Gastrocnemius medialis (tissue), 4 donors: ENCODE results near the gene RBM7. TPM values are rescaled to one million over a fixed set of nuclear protein-coding genes. Genes with fewer than 3 reads are reported as not detected.

ENCODE experiments used
- ATAC-seq, 2 donors: fragments of 150-250 bp; one replicate each; pipeline ENCODE4 v1.9.1; 2016
- DNase-seq, 2 donors: peaks; one replicate each; pipeline ENCODE4 v3.0.0-alpha.2; 2019
- H3K27ac ChIP-seq, 4 donors: fragments of 200-600 bp; sonication (generic); 1 replicate in 1 of 4; 2 replicates in 3 of 4; pipeline ENCODE4 v1.5.1; 2016 to 2018; ENCODE audit warnings: mild to moderate bottlenecking in 2 of 4, moderate library complexity in 1 of 4
- H3K27me3 ChIP-seq, 3 donors: fragments of 200-600 bp; sonication (generic) in 2 of 3; 1 replicate in 1 of 3; 2 replicates in 2 of 3; pipeline versions ENCODE4 v1.5.1 to v1.6.0; 2016 to 2019; ENCODE audit warnings: mild to moderate bottlenecking in 1 of 3, moderate library complexity in 1 of 3
- H3K36me3 ChIP-seq, 2 donors: fragments of 200-600 bp; sonication (generic) in 1 of 2; one replicate each; pipeline ENCODE4 v1.5.1; 2017 to 2018
- H3K4me1 ChIP-seq, 2 donors: fragments of 200-600 bp; sonication (generic) in 1 of 2; one replicate each; pipeline ENCODE4 v1.5.1; 2016 to 2017; ENCODE audit warnings: mild to moderate bottlenecking in 2 of 2
- H3K4me3 ChIP-seq, 4 donors: fragments of 200-600 bp; sonication (generic) in 3 of 4; 1 replicate in 1 of 4; 2 replicates in 3 of 4; pipeline ENCODE4 v1.5.1; 2016 to 2019; ENCODE audit warnings: mild to moderate bottlenecking in 2 of 4
- H3K9me3 ChIP-seq, 3 donors: fragments of 200-600 bp; sonication (generic) in 2 of 3; 1 replicate in 1 of 3; 2 replicates in 2 of 3; pipeline ENCODE4 v1.5.1; 2016 to 2019
- POLR2A ChIP-seq, 2 donors: fragments of 450-650 bp; IDR thresholded peaks; one replicate each; pipeline ENCODE4 v1.6.1; 2017; ENCODE audit warnings: antibody characterized with exemption in 2 of 2, mild to moderate bottlenecking in 2 of 2, moderate library complexity in 2 of 2
- in situ Hi-C, 4 donors: fragments of 200-750 bp; cut with MboI; loops; one replicate each; pipeline versions ENCODE4 v1.15.0 to v1.8.0; 2017; ENCODE audit warnings: low sequenced_read_pairs in 4 of 4
- intact Hi-C: fragments of 100-400 bp; cut with DNase I; formaldehyde crosslinking; loops from one replicate; pipeline ENCODE4 v1.15.1; 2023; ENCODE audit warnings: low total_unique reads
- total RNA-seq, 4 donors: library from RNA; depleted of rRNA; stranded (reverse); fragments of >200 nt; gene quantifications; one replicate each; pipeline versions ENCODE4 v1.1.0 to v1.2.3, GENCODE V29; 2016
- TF ChIP-seq, protein P1 (sequence below), 5 experiments: fragments of 450-650 bp in 3 of 5; fragments of 200-600 bp in 2 of 5; sonication (generic) in 2 of 5; IDR thresholded peaks in 4 of 5; conservative IDR thresholded peaks in 1 of 5; 1 replicate in 4 of 5; 2 replicates in 1 of 5; pipeline ENCODE4 v1.5.1; 2016 to 2019; ENCODE audit warnings: antibody characterized with exemption in 5 of 5, mild to moderate bottlenecking in 3 of 5, moderate library complexity in 3 of 5

The RBM7 gene
- total RNA-seq, 4 donors from 2014 or later, result 6.2 to 14.9 (median 11.6) TPM

DNA sequence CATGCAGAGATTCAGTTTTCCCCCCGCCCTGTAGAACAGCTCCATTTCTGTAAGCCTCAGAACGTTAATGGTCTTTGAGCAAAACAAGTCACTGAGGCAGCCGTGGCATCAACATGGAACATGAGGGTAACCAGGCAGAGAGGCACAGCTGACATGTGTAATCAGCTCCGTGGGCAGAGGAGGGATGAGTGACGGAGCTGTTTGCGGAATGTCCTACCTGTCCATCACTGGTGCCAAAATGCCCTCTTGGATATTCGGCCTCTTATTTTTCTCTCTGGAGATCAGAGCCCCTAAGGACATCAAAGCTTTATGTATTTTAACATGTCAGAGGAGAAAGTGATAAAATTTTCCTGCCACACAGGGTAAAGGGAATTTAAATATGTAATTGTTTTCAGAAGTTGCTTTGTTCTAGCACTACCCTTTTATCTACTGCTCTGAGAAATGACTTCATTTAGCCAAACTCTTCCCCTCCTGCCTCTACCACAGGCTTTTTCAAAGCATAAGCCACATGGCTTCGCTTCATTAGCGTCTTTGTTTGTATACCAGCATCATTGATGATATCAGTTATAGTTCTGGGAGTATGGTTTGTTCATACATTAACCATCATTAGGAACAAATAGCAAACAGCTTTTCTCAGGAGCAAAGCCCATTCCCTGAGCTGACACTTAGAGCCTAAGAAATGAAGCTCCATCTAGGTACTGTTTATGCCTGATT is 33.1 kb upstream of the RBM7 start:
- Histone ChIP-seq H3K27ac (no peak overlapping the region), H3K4me1 (no peaks in the 10 kb centered on the region), H3K36me3 (no peaks in the 10 kb centered on the region), H3K27me3 (peaks cover 0 to 7% (median 0%) of the 10 kb centered on the region in 3 donors), H3K9me3 (no peaks in the 10 kb centered on the region), H3K4me3 (no peak overlapping the region)
- DNase-seq (no peak), ATAC-seq (no peak)
- in situ Hi-C loops, result no loop called here
- intact Hi-C loops, result no loop called here
- TF ChIP-seq, protein P1, sequence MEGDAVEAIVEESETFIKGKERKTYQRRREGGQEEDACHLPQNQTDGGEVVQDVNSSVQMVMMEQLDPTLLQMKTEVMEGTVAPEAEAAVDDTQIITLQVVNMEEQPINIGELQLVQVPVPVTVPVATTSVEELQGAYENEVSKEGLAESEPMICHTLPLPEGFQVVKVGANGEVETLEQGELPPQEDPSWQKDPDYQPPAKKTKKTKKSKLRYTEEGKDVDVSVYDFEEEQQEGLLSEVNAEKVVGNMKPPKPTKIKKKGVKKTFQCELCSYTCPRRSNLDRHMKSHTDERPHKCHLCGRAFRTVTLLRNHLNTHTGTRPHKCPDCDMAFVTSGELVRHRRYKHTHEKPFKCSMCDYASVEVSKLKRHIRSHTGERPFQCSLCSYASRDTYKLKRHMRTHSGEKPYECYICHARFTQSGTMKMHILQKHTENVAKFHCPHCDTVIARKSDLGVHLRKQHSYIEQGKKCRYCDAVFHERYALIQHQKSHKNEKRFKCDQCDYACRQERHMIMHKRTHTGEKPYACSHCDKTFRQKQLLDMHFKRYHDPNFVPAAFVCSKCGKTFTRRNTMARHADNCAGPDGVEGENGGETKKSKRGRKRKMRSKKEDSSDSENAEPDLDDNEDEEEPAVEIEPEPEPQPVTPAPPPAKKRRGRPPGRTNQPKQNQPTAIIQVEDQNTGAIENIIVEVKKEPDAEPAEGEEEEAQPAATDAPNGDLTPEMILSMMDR (IDR thresholded peaks at IDR 0.05 in 4 of 5, conservative IDR thresholded peaks at IDR 0.05 in 1 of 5), result no peak
- TF ChIP-seq POLR2A (IDR thresholded peaks at IDR 0.05), result no peak

DNA sequence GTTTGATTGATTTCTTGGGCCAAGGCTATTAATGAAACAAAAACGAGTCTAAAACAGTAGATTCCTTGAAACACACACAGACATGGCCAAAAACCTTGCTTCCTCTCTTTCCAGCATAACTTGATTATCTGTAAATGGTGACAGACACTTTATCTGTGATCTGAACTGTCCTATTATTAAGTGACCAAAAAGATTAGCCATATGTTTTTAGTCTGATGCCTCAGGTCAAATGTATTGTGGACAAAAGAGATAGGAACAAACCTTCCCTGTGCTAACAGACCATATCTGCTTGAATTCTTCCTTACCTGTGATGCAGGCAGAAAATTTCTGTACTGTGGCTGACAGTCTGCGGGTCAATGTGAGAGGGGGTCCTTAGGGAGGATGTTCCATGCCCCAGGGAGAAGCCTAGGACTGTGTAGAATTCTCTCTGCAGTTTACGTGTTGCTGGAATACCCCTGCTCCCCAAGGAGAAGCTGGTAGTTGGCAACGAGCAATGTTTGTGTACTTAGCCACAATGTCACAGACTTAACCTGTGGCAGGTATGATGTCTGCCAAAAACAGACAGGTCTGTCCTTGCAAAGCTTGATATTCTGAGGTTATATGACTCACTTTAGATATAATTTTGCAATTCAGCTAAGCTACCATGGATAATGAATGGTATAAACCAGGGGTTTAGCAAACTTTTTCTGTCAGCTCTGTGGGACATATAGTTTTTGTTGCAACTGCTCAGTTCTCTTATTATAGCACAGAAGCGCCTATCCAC is 31.4 kb upstream of the RBM7 start:
- Histone ChIP-seq H3K9me3 (no peaks in the 10 kb centered on the region), H3K36me3 (no peaks in the 10 kb centered on the region), H3K4me3 (no peak overlapping the region), H3K4me1 (no peaks in the 10 kb centered on the region), H3K27ac (no peak overlapping the region), H3K27me3 (peaks cover 0 to 7% (median 0%) of the 10 kb centered on the region in 3 donors)
- ATAC-seq (no peak), DNase-seq (no peak)
- intact Hi-C loops (no loop called here), in situ Hi-C loops (no loop called here)
- TF ChIP-seq POLR2A (IDR thresholded peaks at IDR 0.05), result no peak
- TF ChIP-seq, protein P1 (IDR thresholded peaks at IDR 0.05 in 4 of 5, conservative IDR thresholded peaks at IDR 0.05 in 1 of 5), result no peak

DNA sequence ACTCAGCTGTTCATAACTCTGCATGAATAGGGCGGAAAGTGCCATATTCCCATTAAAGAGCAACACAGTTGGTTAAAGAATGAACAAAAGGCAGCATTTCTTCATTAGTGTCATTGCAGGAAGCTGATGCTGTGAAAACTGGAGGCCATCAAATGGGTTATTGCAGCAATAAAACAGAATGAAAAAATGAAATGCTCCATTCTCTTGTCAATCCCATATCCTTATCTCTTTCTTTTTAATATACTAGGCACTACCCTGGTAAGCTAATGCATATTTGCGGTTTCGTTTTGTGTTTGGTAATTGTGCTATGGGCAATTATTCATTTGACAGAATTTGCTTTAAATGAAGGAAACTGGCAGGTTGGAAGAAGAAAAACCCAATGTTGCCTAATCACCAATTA is 25.4 kb upstream of the RBM7 start:
- DNase-seq (no peak), ATAC-seq (no peak)
- intact Hi-C loops, result no loop called here
- in situ Hi-C loops, result no loop called here
- TF ChIP-seq POLR2A (IDR thresholded peaks at IDR 0.05), result no peak
- TF ChIP-seq, protein P1 (IDR thresholded peaks at IDR 0.05 in 4 of 5, conservative IDR thresholded peaks at IDR 0.05 in 1 of 5), result no peak
- Histone ChIP-seq H3K27ac (no peak overlapping the region), H3K27me3 (no peaks in the 10 kb centered on the region), H3K4me3 (no peak overlapping the region), H3K4me1 (no peaks in the 10 kb centered on the region), H3K9me3 (no peaks in the 10 kb centered on the region), H3K36me3 (no peaks in the 10 kb centered on the region)

DNA sequence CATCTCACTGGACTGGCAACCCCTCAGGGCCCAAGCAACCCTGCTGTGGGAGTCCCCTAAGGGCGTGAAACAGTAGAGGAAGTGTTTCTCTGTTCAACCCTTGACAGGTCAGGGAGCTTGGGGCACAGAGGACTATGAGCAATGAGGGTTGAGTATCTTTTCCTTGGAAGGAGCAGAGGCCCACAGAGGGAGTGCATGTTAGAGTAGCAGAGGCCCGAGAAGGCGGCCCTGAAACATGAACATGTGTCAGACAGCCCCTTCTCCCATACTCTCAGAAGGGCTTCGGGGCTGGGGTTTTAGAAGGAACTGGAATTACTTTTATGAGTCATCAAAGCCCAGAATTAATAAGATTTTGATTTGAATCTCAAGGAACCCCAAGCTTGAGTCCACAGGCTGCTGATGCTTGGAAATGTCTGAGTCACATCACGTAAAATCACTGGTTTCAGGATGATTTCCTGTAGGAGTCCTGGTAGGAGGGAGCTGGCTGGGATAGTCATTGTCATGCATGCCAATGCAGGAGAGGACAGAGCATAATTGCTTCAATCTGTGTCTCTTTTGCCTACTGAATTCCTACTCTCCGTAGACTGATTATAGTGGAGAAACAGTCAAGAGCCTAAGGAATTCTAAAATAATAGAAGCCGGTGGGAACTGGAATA is 22.7 kb upstream of the RBM7 start:
- ATAC-seq, result no peak
- no peak overlapping the region for H3K4me3 ChIP-seq
- TF ChIP-seq, protein P1 (IDR thresholded peaks at IDR 0.05 in 4 of 5, conservative IDR thresholded peaks at IDR 0.05 in 1 of 5), result no peak
- no peak for TF ChIP-seq POLR2A (IDR thresholded peaks at IDR 0.05)
- H3K27me3 ChIP-seq, result no peaks in the 10 kb centered on the region
- no peaks in the 10 kb centered on the region for H3K36me3 ChIP-seq
- no peaks in the 10 kb centered on the region for H3K4me1 ChIP-seq
- intact Hi-C loops (no loop called here), in situ Hi-C loops (no loop called here)
- no peak for DNase-seq
- H3K9me3 ChIP-seq, result no peaks in the 10 kb centered on the region
- H3K27ac ChIP-seq, result no peak overlapping the region
